NCI-H446 (cell line): ENCODE data around the gene RELL1.

Experiments
- DNase-seq, 2 experiments: peaks; one replicate each; lab custom pipeline; 2025; lab: John Stamatoyannopoulos, UW

The RELL1 gene

GRCh38 chr4:37665333-37666320, 20.5 kb downstream of the RELL1 start:
- DNase-seq: no peak

DNA sequence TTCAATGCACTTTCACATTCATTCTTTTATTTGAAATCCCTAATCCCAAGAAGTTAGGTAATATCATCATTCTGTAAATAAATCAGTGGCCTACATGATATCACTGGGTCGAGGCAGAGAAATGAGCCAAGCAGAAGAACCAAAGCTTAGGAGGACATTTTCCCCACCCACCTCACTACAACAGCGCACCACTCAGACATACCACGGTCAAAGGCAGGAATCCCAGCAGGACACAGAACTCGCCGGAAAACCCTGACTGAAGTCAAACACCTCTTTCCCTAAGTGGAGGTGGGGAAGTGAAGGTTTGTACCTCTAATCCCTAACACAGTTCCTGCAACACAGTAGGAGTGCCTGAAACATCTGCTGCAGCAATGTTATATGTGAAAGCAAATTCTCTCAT, 21.5 kb downstream of the RELL1 start:
- no peak for DNase-seq

DNA sequence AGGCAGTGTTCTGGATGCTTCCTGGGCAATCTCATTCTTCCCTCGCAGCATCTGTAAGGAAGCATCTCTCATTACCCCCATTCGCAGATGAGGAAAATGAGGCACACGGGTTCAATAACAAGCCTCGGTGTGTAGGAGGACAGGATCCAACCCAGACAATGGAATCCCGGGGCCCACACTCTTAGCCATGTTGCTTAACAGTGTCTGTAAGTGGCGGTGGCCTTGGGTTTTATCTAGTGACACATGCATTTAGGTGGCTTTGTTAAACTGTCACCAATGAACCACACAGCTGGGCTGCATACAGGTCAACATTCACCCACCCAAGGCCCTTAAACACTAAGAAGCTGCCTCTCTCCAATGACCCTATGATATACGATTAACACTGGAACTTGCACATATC, 22.6 kb downstream of the RELL1 start:
- no peak for DNase-seq

- DNase-seq: peak in 1 of 2 experiments; percentile 32
Measured at GRCh38 chr4:37662861-37663390, 23.2 kb downstream of the RELL1 start.

GRCh38 chr4:37662251-37662650, 23.9 kb downstream of the RELL1 start:
- DNase-seq: no peak

DNA sequence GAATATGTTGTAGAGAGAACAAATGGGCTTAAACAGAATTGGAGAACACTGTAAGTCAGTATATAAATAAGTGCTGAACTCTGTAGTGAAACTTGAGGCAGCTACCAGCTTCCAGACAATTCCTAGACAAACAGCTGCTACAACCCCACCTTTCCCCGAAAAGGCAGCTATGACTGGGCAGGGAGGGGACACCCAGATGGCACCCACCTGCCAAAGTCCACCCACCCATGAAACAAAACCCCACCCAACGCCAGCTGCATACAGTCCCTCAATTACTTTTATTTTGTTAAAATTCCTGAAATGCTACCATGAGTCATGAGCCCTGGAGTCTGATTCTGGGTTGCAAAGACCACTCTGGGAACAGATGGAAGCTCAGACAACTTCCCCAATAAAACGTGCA, 24.4 kb downstream of the RELL1 start:
- DNase-seq: peak; percentile 14 to 63

GRCh38 chr4:37659696-37660095, 26.5 kb downstream of the RELL1 start:
- DNase-seq: no peak

GRCh38 chr4:37656649-37657048, 29.5 kb downstream of the RELL1 start:
- no peak for DNase-seq

- no peak for DNase-seq
Measured at GRCh38 chr4:37653601-37654000, 32.6 kb downstream of the RELL1 start.

GRCh38 chr4:37652747-37653527, 33.2 kb downstream of the RELL1 start:
- DNase-seq: no peak

GRCh38 chr4:37651781-37652377, 34.3 kb downstream of the RELL1 start:
- DNase-seq: no peak

DNA sequence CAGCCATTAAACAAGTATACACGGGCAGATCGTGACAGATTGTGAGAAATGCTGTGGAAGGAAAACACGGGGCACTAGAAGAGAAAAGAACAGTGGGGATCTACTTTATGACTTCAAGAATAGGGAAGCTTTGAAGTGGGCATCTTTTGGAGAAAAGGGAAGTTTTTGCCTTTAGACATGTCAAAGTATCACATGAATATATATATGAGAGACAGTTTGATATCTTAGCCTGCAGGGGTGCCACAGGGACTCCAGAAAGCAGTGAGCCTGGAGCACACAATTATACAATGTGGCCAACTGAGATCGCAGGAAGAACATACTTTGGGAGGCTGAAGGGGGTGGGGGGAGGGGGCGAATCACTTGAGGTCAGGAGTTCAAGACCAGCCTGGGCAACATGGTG, 35.7 kb downstream of the RELL1 start:
- no peak for DNase-seq

- no peak for DNase-seq
Measured at GRCh38 chr4:37649268-37649667, 36.9 kb downstream of the RELL1 start.

DNA sequence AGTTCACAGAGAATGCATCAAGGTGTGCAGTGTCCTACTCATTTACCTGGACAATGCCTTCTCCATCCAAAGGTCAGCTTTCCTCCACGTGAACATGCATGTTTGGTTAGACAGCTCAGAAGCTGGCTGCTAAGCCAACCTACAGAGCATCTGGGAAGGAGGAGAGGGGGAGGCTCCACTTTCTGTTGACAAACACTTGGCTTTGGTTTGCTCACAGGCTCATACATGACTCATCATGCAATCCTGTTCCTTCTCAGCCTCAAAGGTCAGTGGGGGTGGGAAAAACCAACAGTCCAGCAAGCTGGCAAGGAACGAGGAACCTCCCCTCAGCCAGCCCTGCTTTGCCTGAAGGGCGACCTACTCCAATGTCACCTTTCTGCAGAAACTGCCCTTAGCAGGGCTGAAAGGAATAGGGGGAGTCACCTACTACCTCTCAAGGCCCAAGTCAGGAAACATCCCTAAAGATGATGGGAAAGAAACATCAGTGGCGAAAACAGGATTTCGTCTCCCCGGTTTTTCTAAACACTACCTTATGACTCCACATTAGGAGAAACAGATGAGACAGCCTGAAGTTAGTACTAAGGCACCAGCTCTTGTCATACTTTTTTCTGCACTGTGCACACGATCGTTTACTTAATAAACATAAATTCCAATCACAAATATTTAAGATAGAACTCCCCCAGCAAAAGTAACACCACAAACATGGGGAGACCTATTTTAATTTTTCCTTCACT, 37.9 kb downstream of the RELL1 start:
- peak in 1 of 2 experiments; percentile 40 for DNase-seq

DNA sequence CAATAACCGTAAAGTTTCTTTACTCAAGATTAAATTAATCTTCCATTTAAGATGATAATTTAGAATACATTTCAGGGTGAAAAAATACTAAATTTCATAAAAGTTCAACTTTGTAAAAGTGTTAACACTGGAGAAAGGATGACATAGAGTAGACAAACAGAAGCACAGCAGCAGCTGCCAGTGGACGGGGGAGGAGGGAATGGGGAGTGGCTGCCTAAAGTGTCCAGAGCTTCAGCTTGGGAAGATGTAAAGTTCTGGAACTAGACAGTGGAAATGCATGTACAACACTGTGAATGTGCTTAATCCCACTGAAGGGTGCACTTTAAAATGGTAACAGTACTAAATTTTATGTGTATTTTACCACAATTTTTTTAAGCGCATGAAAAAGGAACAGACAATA, 39.9 kb downstream of the RELL1 start:
- no peak for DNase-seq

DNA sequence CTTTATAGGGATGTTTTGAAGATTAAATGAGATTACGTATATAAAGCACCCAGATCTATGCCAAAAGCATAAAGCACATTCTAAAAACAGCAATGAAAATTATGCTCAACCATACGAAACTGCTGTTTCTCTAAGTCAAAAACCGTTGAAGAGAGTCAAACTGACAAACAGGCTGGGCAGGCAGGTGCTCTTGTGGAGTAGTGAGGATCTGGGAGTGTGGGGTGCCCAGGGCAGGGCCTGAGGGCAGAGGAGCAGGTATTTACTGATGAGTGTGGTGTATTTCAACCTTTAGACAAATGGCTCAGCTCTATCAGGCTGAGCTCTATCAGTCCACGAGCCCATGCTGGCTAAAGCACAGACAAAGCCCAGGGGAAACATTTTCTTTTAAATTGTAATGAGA, 40.4 kb downstream of the RELL1 start:
- DNase-seq: no peak

DNA sequence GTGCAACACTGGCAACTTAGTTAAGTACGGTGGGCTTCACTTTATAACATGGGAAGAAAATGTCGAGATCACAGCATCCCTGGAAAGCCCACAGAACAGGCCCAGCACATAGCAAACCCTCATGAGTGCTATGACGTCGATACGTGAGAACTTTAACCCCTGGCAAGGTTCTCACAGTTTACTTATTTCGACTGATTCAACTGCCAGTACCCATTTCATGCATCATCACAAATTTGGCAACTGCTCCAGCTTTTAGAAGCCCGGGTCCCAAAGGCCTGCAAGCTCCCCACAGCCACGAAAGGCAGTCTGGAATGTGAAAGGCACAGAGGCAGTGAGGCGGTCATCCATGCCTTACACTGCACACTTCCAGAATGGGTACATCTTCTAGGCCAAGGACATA, 41.2 kb downstream of the RELL1 start:
- DNase-seq: peak; percentile 29 to 63

GRCh38 chr4:37641886-37642849, 44.0 kb downstream of the RELL1 start:
- DNase-seq: no peak

DNA sequence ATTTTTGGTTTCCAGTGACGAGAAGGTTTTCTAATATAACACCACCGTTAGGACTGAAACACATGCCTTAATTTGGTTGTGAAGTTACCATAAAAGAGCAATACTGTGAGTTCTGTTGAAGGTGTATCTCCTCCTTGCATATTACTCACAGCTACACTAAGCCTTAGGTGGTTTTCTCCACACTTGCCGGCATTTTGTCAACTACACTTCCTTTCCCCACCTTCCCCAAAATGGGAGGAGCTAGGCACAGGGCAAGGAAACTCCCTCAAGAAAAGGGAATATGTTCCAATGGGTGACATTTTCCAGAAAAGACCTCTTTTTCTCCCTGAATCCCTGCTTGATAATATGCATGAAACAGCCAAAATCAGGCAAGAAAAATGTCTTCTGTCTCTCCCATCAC, 44.8 kb downstream of the RELL1 start:
- no peak for DNase-seq

GRCh38 chr4:37639551-37640285, 46.5 kb downstream of the RELL1 start:
- DNase-seq: no peak
